T-cell (primary cell): ENCODE results near the gene HSD17B11. TPM values are rescaled to one million over a fixed set of nuclear protein-coding genes. Genes with fewer than 3 reads are reported as not detected.
"Not testable (repeated sequence)": the region's sequence is repeated elsewhere in the genome, so short reads cannot be mapped to it uniquely, and the experiment has no call there.

Source experiments
- ATAC-seq, 4 experiments: fragments of 200-7000 bp in 3 of 4; fragments of 150-1000 bp in 1 of 4; cut with Tn5 transposase; replicated peaks in 1 of 4; 1 replicate in 3 of 4; 2 replicates in 1 of 4; pipeline ENCODE4 v1.10.0; 2021; ENCODE audit warnings: moderate library complexity in 3 of 4, mild to moderate bottlenecking in 2 of 4, moderate number of reproducible peaks in 1 of 4
- CTCF ChIA-PET, 2 donors: fragments of 300-600 bp; sonication (Branson Sonifier 250); formaldehyde crosslinking; loops; one replicate each; lab custom pipeline; 2022; ENCODE audit warnings: antibody characterized with exemption in 2 of 2; lab: Charles Lee
- POLR2A ChIA-PET, 2 donors: fragments of 300-600 bp; sonication (Branson Sonifier 250); formaldehyde crosslinking; loops; one replicate each; lab custom pipeline; 2022; ENCODE audit warnings: antibody characterized with exemption in 2 of 2; lab: Charles Lee
- DNase-seq, 35 experiments: peaks; one replicate each; pipeline versions ENCODE4 v3.0.0 to v3.0.0-alpha.2; 2013 to 2023
- H3K27ac ChIP-seq: one replicate; pipeline ENCODE4 v1.5.1; 2013; ENCODE audit warnings: low read length
- H3K27me3 ChIP-seq, 2 experiments: replicated peaks in 1 of 2; 1 replicate in 1 of 2; 2 replicates in 1 of 2; pipeline versions ENCODE4 v1.6.1 to v1.7.0; 2013; ENCODE audit warnings: low read length in 1 of 2, mixed read lengths in 1 of 2; ENCODE audit not compliant: control insufficient read depth in 2 of 2, insufficient read depth in 2 of 2; ENCODE audit errors: extremely low read depth in 1 of 2
- H3K36me3 ChIP-seq, 2 donors: 1 replicate in 1 of 2; 2 replicates in 1 of 2; pipeline versions ENCODE4 v1.6.1 to v1.7.0; 2013; ENCODE audit warnings: low read length in 1 of 2; ENCODE audit not compliant: control insufficient read depth in 2 of 2, insufficient read depth in 1 of 2; ENCODE audit errors: extremely low read depth in 1 of 2
- H3K4me1 ChIP-seq, 2 experiments: 1 replicate in 1 of 2; 2 replicates in 1 of 2; pipeline versions ENCODE4 v1.6.1 to v1.7.0; 2013; ENCODE audit warnings: low read length in 2 of 2, mixed read lengths in 1 of 2; ENCODE audit not compliant: insufficient read depth in 2 of 2, control insufficient read depth in 1 of 2; ENCODE audit errors: extremely low read depth in 1 of 2
- H3K4me3 ChIP-seq, 2 donors: 1 replicate in 1 of 2; 2 replicates in 1 of 2; pipeline versions ENCODE4 v1.5.1 to v1.7.0; 2013; ENCODE audit warnings: mild to moderate bottlenecking in 2 of 2, low read length in 1 of 2, moderate library complexity in 1 of 2; ENCODE audit not compliant: control insufficient read depth in 1 of 2; ENCODE audit errors: extremely low read depth in 1 of 2
- H3K9me3 ChIP-seq: 2 replicates; pipeline ENCODE4 v1.7.0; 2013
- H3K27ac Mint-ChIP-seq, 2 donors: one replicate each; pipeline ENCODE4 v1.8.0; 2020 to 2021; ENCODE audit warnings: mild to moderate bottlenecking in 2 of 2, mixed read lengths in 2 of 2
- H3K27me3 Mint-ChIP-seq, 2 donors: one replicate each; pipeline ENCODE4 v1.8.0; 2021 to 2022; ENCODE audit warnings: mixed read lengths in 2 of 2
- H3K36me3 Mint-ChIP-seq: one replicate; pipeline ENCODE4 v1.8.0; 2021; ENCODE audit warnings: mixed read lengths
- H3K4me1 Mint-ChIP-seq, 3 donors: one replicate each; pipeline ENCODE4 v1.8.0; 2020 to 2022; ENCODE audit warnings: mixed read lengths in 3 of 3, mild to moderate bottlenecking in 1 of 3
- H3K4me3 Mint-ChIP-seq, 3 donors: one replicate each; pipeline ENCODE4 v1.8.0; 2020 to 2022; ENCODE audit warnings: mild to moderate bottlenecking in 3 of 3, mixed read lengths in 3 of 3, moderate library complexity in 3 of 3
- H3K9me3 Mint-ChIP-seq, 3 donors: one replicate each; pipeline ENCODE4 v1.8.0; 2020 to 2022; ENCODE audit warnings: mixed read lengths in 3 of 3
- WGBS: methylation state at CpG from one replicate; pipeline ENCODE4 v1.1.5; 2013; ENCODE audit warnings: missing lambda C conversion rate; ENCODE audit not compliant: insufficient coverage; 5-methylcytosine and 5-hydroxymethylcytosine counted together
- total RNA-seq, 35 experiments: library from RNA in 6 of 35; stranded (reverse) in 6 of 35; fragments of 120-200 nt in 1 of 35; gene quantifications; one replicate each; pipeline versions ENCODE4 v1.2.1 to v1.2.4 and lab custom pipeline; 2013 to 2026

Gene HSD17B11
- total RNA-seq, 5 donors from 2014 or later (not counting 1 experiment from before 2014, with no cell fraction given) = 38.0 to 57.7 (median 51.2) TPM

GRCh38 chr4:87425711-87426110 lies 34.7 kb upstream of the HSD17B11 start:
- ChIA-PET CTCF (interaction anchor here (0.7 to 1.2 kb wide), 2 partner anchors 10 to 40 kb away, joined by 3 to 8 read pairs; no protein-coding TSS in a partner anchor), POLR2A (no interaction called here)
- H3K27ac Mint-ChIP-seq = no peak overlapping the region
- H3K4me1 Mint-ChIP-seq = peaks cover 62 to 73% (median 68%) of the 10 kb centered on the region in 3 donors
- no peak overlapping the region for H3K4me3 Mint-ChIP-seq
- H3K4me1 ChIP-seq = peaks cover 9 to 21% of the 10 kb centered on the region in 2 experiments
- WGBS = no CpG with 5 or more reads among the region's 2 CpGs
- ATAC-seq (no peak), DNase-seq (no peak)
- no peaks in the 10 kb centered on the region for H3K9me3 ChIP-seq
- no peaks in the 10 kb centered on the region for H3K36me3 Mint-ChIP-seq
- no peak overlapping the region for H3K27ac ChIP-seq
- H3K27me3 Mint-ChIP-seq = no peaks in the 10 kb centered on the region
- no peaks in the 10 kb centered on the region for H3K27me3 ChIP-seq
- no peak overlapping the region for H3K4me3 ChIP-seq
- no peaks in the 10 kb centered on the region for H3K36me3 ChIP-seq
- no peaks in the 10 kb centered on the region for H3K9me3 Mint-ChIP-seq

GRCh38 chr4:87424099-87424543 lies 33.1 kb upstream of the HSD17B11 start:
- H3K4me1 ChIP-seq = peaks cover 9 to 21% of the 10 kb centered on the region in 2 experiments
- not testable (repeated sequence) for ATAC-seq, H3K27me3 Mint-ChIP-seq, H3K27ac ChIP-seq, H3K27me3 ChIP-seq, H3K36me3 ChIP-seq, H3K4me3 ChIP-seq, H3K9me3 ChIP-seq, DNase-seq, H3K9me3 Mint-ChIP-seq, H3K36me3 Mint-ChIP-seq
- CTCF ChIA-PET = interaction anchor here in 1 of 2 donors (0.9 kb wide), 1 partner anchor 48 kb away, joined by 3 read pairs; no protein-coding TSS in a partner anchor
- H3K27ac Mint-ChIP-seq = peak overlapping the region in 1 of 2 donors; percentile 31
- peak overlapping the region; percentile 79 to 99 (median 95) for H3K4me3 Mint-ChIP-seq
- 97% methylated on average over 10 of the region's 22 CpGs for WGBS
- POLR2A ChIA-PET = interaction anchor here in 1 of 2 donors (0.6 to 0.7 kb wide), 4 partner anchors 36 to 299 kb away, joined by 3 to 5 read pairs (median 4); no protein-coding TSS in a partner anchor
- peaks cover 51 to 57% (median 57%) of the 10 kb centered on the region in 3 donors for H3K4me1 Mint-ChIP-seq

DNA sequence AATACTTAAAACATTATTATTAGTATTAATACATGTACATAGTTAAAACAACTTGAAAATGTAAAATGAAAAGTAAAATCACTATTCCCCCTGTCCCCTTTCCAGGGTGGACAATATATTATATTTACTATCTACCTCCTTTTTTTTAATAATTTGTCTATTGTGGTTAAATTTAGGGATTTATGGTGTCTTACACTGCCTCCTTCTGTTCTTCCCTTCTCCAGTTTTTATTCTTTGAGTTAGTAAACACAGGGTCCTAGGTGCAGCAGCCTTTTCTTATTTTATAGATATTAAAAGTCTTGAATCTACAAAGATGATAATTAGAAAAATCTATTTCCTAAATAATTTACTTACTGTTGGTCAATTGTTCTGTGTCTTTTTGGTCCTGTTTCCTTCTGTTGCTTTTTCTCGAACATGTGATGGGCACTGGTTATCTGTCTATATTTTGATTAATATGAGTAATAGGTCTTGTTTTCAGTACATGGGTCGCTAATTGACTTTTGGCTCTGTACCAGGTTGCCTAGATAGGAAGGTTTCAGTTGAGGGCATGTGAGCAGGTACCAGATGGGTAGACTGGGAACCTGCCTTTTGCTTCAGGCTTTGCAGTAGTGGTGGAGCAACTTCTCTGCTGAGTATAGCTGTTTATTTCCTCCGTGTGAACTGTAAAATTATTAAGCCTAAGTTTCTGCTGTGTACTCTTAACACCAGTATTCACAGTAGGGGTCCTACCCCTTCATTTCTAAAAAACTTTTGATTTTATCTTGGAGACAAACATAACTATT lies 32.5 kb upstream of the HSD17B11 start:
- Histone ChIP-seq H3K27me3 (no peaks in the 10 kb centered on the region), H3K4me1 (peaks cover 9 to 21% of the 10 kb centered on the region in 2 experiments), H3K9me3 (no peaks in the 10 kb centered on the region), H3K36me3 (no peaks in the 10 kb centered on the region), H3K4me3 (peak overlapping the region; percentile 90 to 97), H3K27ac (no peak overlapping the region)
- ATAC-seq (no peak), DNase-seq (peak in 1 of 35 experiments; percentile 15)
- H3K4me3 Mint-ChIP-seq = peak overlapping the region; percentile 95 to 99 (median 99)
- H3K9me3 Mint-ChIP-seq = no peaks in the 10 kb centered on the region
- ChIA-PET POLR2A (interaction anchor here (0.6 to 1.6 kb wide), 5 partner anchors 32 to 298 kb away, joined by 3 to 13 read pairs (median 5); partner anchors contain the start of gene HSD17B11 (in 1 of the 2)), CTCF (interaction anchor here (0.9 to 3.0 kb wide), 5 partner anchors 32 to 48 kb away, joined by 3 to 30 read pairs (median 9); partner anchors contain the start of gene HSD17B11 (in 2 of the 2))
- peaks cover 47 to 54% (median 51%) of the 10 kb centered on the region in 3 donors for H3K4me1 Mint-ChIP-seq
- peak overlapping the region; percentile 31 to 71 for H3K27ac Mint-ChIP-seq
- no peaks in the 10 kb centered on the region for H3K27me3 Mint-ChIP-seq
- WGBS = 20% methylated on average over 1 of the region's 3 CpGs
- no peaks in the 10 kb centered on the region for H3K36me3 Mint-ChIP-seq

- peaks cover 36 to 43% (median 41%) of the 10 kb centered on the region in 3 donors for H3K4me1 Mint-ChIP-seq
- Histone ChIP-seq H3K4me3 (peak within 1 kb of the TSS; percentile 90 to 97), H3K27ac (peak within 1 kb of the TSS; percentile 89), H3K27me3 (no peaks in the 10 kb centered on the region), H3K9me3 (no peaks in the 10 kb centered on the region), H3K36me3 (no peaks in the 10 kb centered on the region), H3K4me1 (peaks cover 9 to 21% of the 10 kb centered on the region in 2 experiments)
- peak within 1 kb of the TSS; percentile 95 to 99 (median 99) for H3K4me3 Mint-ChIP-seq
- under 1% methylated on average over 44 of the region's 58 CpGs for WGBS
- no peaks in the 10 kb centered on the region for H3K36me3 Mint-ChIP-seq
- DNase-seq (peak; percentile 70 to 92 (median 84)), ATAC-seq (peak; percentile 84 to 91 (median 88))
- H3K27me3 Mint-ChIP-seq = no peaks in the 10 kb centered on the region
- POLR2A ChIA-PET = interaction anchor here in 1 of 2 donors (0.6 to 1.6 kb wide), 2 partner anchors 31 to 549 kb away, joined by 3 to 13 read pairs; partner anchors contain the start of gene HSD17B11
- H3K27ac Mint-ChIP-seq = peak within 1 kb of the TSS; percentile 99 to 100
- CTCF ChIA-PET = interaction anchor here (0.7 to 3.0 kb wide), 7 partner anchors 9 to 203 kb away, joined by 3 to 30 read pairs (median 7); partner anchors contain the start of gene HSD17B11 (in 2 of the 2)
- no peaks in the 10 kb centered on the region for H3K9me3 Mint-ChIP-seq
Measured at GRCh38 chr4:87422104-87423052, 31.4 kb upstream of the HSD17B11 start, which contains the start of gene NUDT9. NUDT9 (plus strand) TSS chr4:87422573; CDS start chr4:87422906, 333 bp downstream.

DNA sequence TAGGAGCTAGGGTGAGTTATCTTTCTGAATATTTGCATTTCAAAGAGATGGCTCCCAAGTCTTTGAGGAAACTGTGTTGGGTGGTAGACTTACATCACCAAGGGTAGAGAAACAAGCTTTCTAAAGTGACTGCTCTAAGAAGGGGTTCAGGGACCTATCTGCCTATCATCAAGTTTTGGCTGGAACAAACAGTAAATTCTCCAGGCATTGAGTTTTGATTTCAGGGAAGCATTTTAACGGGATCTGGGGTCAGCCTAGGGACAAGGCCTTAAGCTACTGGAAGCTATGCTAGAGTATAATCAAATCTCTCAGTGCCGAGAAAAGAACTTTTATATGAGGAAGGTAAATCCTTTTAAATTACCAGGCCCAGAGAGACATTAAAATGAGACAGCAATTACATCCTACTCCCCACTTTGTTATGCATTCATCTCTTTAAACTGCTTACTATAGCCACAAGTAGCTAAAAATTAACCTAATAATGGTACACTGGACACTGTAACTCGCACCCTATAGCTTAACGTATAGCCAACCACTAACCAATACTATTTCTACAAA lies 29.4 kb upstream of the HSD17B11 start:
- WGBS = no CpG with 5 or more reads among the region's 4 CpGs
- Histone ChIP-seq H3K36me3 (no peaks in the 10 kb centered on the region), H3K27ac (no peak overlapping the region), H3K9me3 (no peaks in the 10 kb centered on the region), H3K27me3 (no peaks in the 10 kb centered on the region), H3K4me3 (no peak overlapping the region), H3K4me1 (peaks cover 9 to 21% of the 10 kb centered on the region in 2 experiments)
- ChIA-PET POLR2A (interaction anchor here in 1 of 2 donors (0.7 kb wide), 1 partner anchor 414 kb away, joined by 3 read pairs; no protein-coding TSS in a partner anchor), CTCF (interaction anchor here (0.6 to 3.0 kb wide), 6 partner anchors 29 to 45 kb away, joined by 3 to 30 read pairs (median 5); partner anchors contain the start of gene HSD17B11 (in 2 of the 2))
- Mint-ChIP-seq H3K4me1 (peaks cover 26 to 39% (median 36%) of the 10 kb centered on the region in 3 donors), H3K36me3 (no peaks in the 10 kb centered on the region), H3K4me3 (no peak overlapping the region), H3K9me3 (no peaks in the 10 kb centered on the region), H3K27ac (peak overlapping the region in 1 of 2 donors; percentile 2), H3K27me3 (no peaks in the 10 kb centered on the region)
- ATAC-seq (no peak), DNase-seq (no peak)
